Inflammatory macrophage treated with lipopolysaccharide for 4 hours (primary cell): ENCODE results near the gene HOXB1.
"Not testable (repeated sequence)": the region's sequence is repeated elsewhere in the genome, so short reads cannot be mapped to it uniquely, and the experiment has no call there.

Source experiments
- DNase-seq: peaks from one replicate; pipeline ENCODE4 v3.0.0-alpha.2; 2020

The HOXB1 gene

DNA sequence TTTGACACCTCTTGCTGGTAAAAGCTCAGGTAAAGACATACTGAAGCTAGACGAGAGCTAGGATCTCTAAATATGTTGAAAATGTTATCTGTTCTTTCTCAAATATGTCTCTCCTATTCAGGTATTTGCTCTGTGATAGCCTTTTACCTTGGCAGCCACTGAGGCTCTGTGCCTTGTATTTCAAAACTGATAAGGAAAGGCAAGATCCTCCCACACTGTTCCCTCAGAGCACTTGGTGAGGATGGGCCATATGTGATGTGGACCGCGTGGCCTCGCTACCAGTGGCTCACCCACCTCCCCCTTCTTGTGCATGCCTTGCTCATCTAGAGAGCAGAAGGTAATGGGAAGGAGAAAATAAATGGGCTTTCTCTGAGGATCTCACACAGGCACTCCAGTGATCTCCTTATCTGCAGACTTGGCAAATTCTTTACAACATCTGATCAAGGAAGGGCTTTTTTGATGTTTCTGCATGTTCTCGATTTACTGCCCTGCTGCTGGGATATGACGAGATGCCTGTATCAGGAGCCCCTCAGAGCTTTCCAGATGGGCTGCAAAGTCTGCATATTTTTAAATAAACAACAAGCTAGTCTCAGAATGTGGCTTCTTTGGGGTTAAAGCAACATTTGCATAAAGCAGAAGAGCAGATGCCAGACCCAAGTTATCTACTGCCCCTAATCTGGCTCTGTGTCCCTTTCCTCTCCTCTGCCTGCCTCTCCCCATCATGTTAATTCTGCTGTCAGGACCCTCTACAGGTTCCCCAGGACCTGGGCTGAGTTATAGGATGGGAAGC lies 16.9 kb downstream of the HOXB1 start:
- no peak for DNase-seq

GRCh38 chr17:48513097-48513496 lies 17.7 kb downstream of the HOXB1 start:
- DNase-seq, result peak; percentile 8

GRCh38 chr17:48510761-48511604 lies 19.8 kb downstream of the HOXB1 start:
- no peak for DNase-seq

- DNase-seq, result no peak
These were observed 20.4 kb downstream of the HOXB1 start for GRCh38 chr17:48510381-48510760.

DNA sequence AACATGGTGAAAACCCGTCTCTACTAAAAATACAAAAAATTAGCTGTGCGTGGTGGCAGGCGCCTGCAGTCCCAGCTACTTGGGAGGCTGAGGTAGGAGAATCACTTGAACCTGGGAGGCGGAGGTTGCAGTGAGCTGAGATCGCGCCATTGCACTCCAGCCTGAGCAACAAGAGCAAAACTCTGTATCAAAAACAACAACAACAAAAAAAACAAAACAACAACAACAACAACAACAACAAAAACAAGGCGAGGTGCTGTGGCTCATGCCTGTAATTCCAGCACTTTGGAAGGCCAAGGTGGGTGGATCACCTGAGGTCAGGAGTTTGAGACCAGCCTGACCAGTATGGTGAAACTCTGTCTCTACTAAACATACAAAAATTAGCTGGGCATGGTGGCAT lies 21.1 kb downstream of the HOXB1 start:
- DNase-seq, result not testable (repeated sequence)

DNA sequence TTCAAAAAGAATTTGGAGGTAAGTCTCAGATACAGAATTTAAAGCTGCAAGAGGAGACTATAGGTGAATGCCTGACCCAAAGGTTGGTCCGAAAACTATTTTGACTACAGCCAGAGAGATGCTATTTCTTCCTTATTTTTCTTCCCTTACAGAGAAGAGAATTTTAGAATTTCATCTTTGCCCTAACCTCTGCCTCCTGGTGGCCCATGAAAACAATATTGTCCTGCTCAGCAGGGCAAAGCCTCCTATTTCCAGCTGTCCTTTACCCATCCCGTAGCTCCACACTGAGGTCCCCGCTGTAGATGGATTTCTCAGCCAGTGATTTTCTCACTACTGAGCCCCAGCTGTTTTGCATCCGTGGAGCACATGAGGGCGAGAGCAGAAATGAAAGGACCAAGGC lies 24.6 kb downstream of the HOXB1 start:
- no peak for DNase-seq

- peak; percentile 80 for DNase-seq
These were observed 25.0 kb downstream of the HOXB1 start for GRCh38 chr17:48505788-48506187.

DNA sequence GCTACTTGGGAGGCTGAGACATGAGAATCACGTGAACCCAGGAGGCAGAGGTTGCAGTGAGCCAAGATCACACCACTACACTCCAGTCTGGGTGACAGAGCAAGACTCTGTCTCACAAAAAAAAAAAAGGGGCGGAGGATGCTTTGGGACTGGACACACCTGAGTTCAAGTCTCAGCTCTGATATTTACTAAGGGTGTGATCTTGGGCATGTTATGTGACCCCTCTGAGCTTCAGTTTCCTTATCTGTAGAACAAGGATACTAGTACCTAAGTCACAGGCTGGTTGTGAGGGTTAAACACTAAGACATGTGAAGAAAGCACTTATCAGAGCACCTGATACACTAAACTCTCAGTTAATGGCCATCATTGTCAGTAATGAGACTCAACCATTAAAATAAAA lies 25.9 kb downstream of the HOXB1 start:
- DNase-seq, result no peak

DNA sequence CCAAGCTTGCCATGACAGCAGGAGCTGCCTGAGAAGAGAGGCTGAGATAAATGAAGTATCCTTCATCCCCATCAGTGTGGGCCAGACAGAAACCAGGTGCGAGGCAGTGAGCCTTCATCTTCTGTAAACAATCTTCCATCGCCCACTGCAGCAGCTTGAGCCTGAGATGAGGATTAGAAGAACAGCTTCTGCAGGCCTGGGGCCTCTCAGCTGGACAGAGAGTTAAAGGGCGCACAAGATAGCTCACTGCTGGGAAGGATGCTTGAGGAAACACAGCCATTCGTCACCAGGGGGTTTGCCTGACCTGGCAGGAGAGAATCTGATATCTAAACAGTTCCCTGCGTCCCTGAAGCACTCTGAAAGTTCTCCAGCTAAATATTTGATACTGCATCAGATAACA lies 27.1 kb downstream of the HOXB1 start:
- no peak for DNase-seq

DNA sequence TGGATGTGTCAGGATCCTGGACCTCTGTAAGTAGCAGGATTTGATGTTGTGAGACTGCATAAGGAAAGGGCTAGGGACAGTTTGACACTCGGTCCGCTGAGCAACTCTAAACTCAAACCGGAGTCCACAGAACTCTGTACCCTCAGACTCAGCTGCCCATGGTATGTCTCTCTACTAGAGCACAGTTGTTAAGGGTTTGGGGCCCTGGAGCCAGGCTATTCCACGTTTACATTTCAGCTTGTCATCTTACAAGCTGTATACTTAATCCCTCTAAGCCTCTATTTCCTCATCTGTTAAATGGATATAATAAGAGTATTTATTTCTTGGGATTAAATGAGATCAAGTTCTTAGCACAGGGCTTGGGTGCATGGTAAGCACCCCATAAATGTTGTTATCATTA lies 27.9 kb downstream of the HOXB1 start:
- no peak for DNase-seq

DNA sequence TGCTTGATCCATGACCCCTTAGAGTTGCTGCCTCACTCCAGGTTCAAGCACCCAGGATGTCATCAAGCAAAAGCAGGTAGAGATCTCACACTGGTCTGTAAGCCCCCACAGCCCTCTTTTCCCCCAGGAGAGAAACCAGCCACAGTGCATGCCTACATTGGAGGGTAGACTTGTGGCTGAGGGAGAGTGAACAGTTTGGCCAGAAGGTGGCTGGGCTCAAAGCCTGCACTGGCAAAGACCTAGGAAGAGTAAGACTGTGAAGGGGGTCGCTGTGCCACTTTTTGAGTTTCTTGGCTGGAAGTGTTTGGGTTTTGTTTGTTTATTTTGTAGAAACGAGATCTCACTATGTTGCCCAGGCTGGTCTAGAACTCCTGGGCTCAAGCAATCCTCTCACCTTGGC lies 28.5 kb downstream of the HOXB1 start:
- DNase-seq, result no peak

GRCh38 chr17:48500435-48501426 lies 30.1 kb downstream of the HOXB1 start:
- no peak for DNase-seq

DNA sequence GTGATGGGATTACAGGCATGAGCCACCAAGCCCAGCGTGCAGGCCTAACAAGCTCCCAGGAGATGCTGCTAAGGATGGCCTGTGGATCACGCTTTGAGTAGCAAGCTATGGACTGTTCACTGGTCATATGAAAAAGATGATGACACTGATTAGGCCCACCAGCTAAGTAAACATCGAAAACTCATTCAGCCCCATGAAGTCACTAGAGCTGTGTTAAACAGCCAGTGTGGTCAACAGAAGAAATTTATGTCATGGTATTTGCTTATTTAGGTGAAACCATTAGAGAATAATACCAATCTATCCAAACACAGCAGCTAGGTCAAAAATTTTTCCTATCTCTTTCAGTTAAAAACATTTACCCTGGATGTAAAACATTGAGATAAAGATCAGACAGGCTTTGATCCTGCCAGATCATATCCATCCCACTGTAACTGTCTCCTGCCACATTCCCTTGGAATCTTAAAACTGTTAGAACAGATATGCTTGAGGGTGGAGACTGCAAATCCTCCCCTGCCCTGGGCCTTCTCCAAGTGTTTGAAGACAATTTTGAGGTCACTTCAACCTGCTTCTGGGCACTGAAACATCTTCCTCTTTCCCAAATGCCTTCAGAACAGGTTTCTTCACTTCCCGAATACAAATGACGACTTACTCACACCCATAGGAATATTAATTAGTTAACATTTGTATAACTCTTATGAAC lies 30.9 kb downstream of the HOXB1 start:
- no peak for DNase-seq

DNA sequence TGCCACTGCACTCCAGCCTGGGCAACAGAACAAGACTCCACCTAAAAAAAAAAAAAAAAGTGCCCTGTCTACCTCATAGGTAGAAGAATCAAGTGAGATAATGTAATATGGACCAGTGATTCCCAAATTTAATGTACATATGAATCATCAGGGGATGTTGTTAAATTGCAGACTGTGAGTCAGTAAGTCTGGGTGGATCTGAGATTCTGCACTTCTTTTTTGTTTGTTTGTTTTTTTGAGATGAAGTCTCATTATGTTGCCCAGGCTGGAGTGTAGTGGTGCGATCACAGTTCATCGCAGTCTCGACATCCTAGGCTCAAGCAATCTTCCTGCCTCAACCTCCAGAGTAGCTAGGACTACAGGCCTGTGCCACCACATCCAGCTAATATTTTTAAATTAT lies 31.6 kb downstream of the HOXB1 start:
- no peak for DNase-seq

- DNase-seq, result no peak
These were observed 32.5 kb downstream of the HOXB1 start for GRCh38 chr17:48498164-48498850.

- no peak for DNase-seq
These were observed 33.7 kb downstream of the HOXB1 start for GRCh38 chr17:48497103-48497502.

GRCh38 chr17:48494335-48494734 lies 36.5 kb downstream of the HOXB1 start:
- no peak for DNase-seq

DNA sequence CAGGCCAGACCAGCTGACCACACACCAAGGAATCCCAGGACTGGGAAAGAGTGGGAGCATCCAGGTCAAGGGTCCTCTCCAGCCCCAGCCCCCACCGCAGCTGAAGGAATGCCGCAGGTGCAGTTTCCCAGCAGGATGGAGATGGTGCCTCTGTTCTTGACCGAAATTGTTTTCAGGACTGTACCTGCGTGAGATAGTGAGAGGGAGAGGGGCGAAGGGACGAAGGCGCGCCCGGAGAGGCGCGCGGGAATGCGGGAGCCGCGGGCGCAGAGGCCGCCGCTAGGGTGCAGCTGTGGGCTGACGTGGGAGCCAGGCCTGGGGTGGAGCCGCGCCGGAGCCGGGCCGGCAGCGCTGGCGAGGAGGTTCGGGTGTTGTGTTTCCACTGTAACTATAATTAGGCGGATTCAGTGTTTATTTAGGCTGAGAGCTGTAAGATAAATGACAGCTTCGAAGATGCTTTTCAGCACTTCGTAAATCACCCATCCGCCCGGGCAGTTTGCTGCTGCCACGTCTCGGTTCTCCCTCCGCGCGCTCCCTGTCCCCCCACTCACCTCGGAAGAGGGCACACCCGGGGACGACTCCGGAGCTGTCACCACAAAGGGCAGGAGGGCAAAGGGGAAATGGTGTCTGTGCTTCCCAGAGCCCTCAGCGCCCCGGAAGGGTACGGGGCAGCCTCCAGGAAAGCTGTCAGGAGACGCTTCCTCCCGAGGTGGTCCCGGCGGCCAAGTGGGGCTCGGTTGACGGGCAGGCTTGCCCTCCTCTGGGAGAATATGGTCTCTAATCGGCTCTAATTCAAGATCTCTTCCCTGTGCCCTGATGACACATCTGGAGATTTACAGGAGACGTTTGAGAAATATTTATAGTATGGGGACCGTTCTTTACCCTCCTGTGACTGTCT lies 38.2 kb downstream of the HOXB1 start:
- DNase-seq, result peak; percentile 25

GRCh38 chr17:48491527-48492273 lies 39.1 kb downstream of the HOXB1 start:
- peak; percentile 91 for DNase-seq

DNA sequence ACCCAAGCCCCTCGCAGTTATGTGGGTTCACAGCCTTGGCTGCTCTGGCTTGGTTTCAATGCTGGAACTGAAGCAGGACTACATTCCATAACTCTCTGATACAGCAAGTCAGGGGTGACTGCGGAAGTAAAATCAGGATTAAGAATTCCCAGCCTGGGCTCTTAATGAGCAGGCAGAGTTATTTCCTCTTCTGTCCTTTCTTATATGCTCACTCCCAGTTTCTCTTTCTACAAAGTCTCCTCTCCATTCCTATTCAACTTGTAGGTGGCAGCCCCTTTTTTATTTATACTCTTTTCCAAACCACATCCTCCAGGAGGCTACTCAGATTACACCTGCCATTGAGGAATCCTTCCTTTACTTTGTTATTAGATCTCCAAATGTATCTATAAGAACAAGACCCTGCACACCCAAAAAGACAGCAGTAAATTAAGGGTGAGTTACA lies 40.3 kb downstream of the HOXB1 start:
- peak; percentile 25 for DNase-seq
